H1 (cell line): ENCODE measurements around the gene APP. TPM values are rescaled to one million over a fixed set of nuclear protein-coding genes. Genes with fewer than 3 reads are reported as not detected.

ENCODE experiments used
- CTCF ChIA-PET: fragments of 300-600 bp; sonication (Branson Sonifier 250); formaldehyde crosslinking; loops from one replicate; lab custom pipeline; 2021; ENCODE audit not compliant: partially characterized antibody; lab: Charles Lee
- POLR2A ChIA-PET: fragments of 300-600 bp; sonication (Branson Sonifier 250); formaldehyde crosslinking; loops from one replicate; lab custom pipeline; 2021; ENCODE audit warnings: inconsistent platforms; ENCODE audit not compliant: partially characterized antibody; lab: Charles Lee
- DNase-seq, 2 experiments: peaks; one replicate each; pipeline versions ENCODE4 v3.0.0 to v3.0.0-alpha.2; 2010 to 2022; ENCODE audit warnings: low spot score in 2 of 2, low read depth in 1 of 2, mixed read lengths in 1 of 2
- FAIRE-seq: peaks from 2 replicates; lab custom pipeline; 2011; peaks lifted over from hg19 to GRCh38; lab: Jason Lieb, UNC
- H2AFZ ChIP-seq: 2 replicates; pipeline ENCODE4 v1.8.1; 2012; ENCODE audit warnings: low read length, inconsistent platforms
- H2AK5ac ChIP-seq: 2 replicates; pipeline ENCODE4 v1.6.1; 2013; ENCODE audit warnings: low read depth, low read length
- H2BK120ac ChIP-seq: replicated peaks from 2 replicates; pipeline ENCODE3; 2013; ENCODE audit warnings: low read depth, low read length, inconsistent platforms
- H2BK12ac ChIP-seq: 2 replicates; pipeline ENCODE4 v1.6.1; 2013; ENCODE audit warnings: low read depth, low read length
- H2BK15ac ChIP-seq: 2 replicates; pipeline ENCODE4 v1.6.1; 2013; ENCODE audit warnings: low read length
- H2BK20ac ChIP-seq: 2 replicates; pipeline ENCODE4 v1.6.1; 2013; ENCODE audit warnings: low read length
- H2BK5ac ChIP-seq: 2 replicates; pipeline ENCODE4 v1.6.1; 2013; ENCODE audit warnings: low read depth, low read length
- H3K14ac ChIP-seq: 2 replicates; pipeline ENCODE4 v1.6.1; 2013; ENCODE audit warnings: inconsistent platforms; ENCODE audit not compliant: insufficient read length
- H3K18ac ChIP-seq: 2 replicates; pipeline ENCODE4 v1.6.1; 2013; ENCODE audit warnings: low read length; ENCODE audit errors: extremely low read depth
- H3K23ac ChIP-seq: 2 replicates; pipeline ENCODE4 v1.6.1; 2013; ENCODE audit warnings: inconsistent platforms; ENCODE audit not compliant: insufficient read length
- H3K23me2 ChIP-seq: 2 replicates; pipeline ENCODE4 v1.6.1; 2013; ENCODE audit warnings: low read depth, low read length
- H3K27ac ChIP-seq: 2 replicates; pipeline ENCODE4 v1.6.1; 2011; ENCODE audit warnings: low read depth, low read length, inconsistent platforms
- H3K27me3 ChIP-seq, 4 experiments: replicated peaks in 1 of 4; 1 replicate in 1 of 4; 2 replicates in 3 of 4; pipeline versions ENCODE4 v1.6.1 to v1.8.1; 2011 to 2013; ENCODE audit warnings: low read length in 3 of 4, mild to moderate bottlenecking in 3 of 4, inconsistent platforms in 2 of 4, mixed read lengths in 2 of 4, moderate library complexity in 1 of 4; ENCODE audit not compliant: control insufficient read depth in 3 of 4, insufficient read depth in 3 of 4; ENCODE audit errors: extremely low read depth in 1 of 4
- H3K36me3 ChIP-seq, 4 experiments: 2 replicates each; pipeline versions ENCODE4 v1.6.1 to v1.8.1; 2011 to 2013; ENCODE audit warnings: mild to moderate bottlenecking in 4 of 4, low read length in 3 of 4, moderate library complexity in 2 of 4, control low read depth in 1 of 4, inconsistent platforms in 1 of 4; ENCODE audit not compliant: insufficient read depth in 4 of 4, control insufficient read depth in 2 of 4
- H3K4ac ChIP-seq: replicated peaks from 2 replicates; pipeline ENCODE3; 2013; ENCODE audit warnings: low read length, low read depth, mixed read lengths, inconsistent platforms; ENCODE audit not compliant: insufficient read length
- H3K4me1 ChIP-seq, 4 experiments: replicated peaks in 1 of 4; 1 replicate in 1 of 4; 2 replicates in 3 of 4; pipeline versions ENCODE4 v1.6.1 to v1.8.1; 2011 to 2013; ENCODE audit warnings: low read length in 3 of 4, inconsistent platforms in 2 of 4, mixed read lengths in 1 of 4; ENCODE audit not compliant: insufficient read depth in 4 of 4, control insufficient read depth in 3 of 4
- H3K4me2 ChIP-seq, 2 experiments: 2 replicates each; pipeline versions ENCODE4 v1.6.1 to v1.8.1; 2011 to 2013; ENCODE audit warnings: low read depth in 2 of 2, low read length in 2 of 2, control low read depth in 1 of 2, inconsistent platforms in 1 of 2, mild to moderate bottlenecking in 1 of 2; ENCODE audit not compliant: insufficient read depth in 1 of 2
- H3K4me3 ChIP-seq, 4 experiments: fragments of 200-600, 300-600 bp in 1 of 4; sonication (generic), shearing (Covaris generic), sonication (Bioruptor Twin) in 1 of 4; 2 replicates each; pipeline versions ENCODE4 v1.5.1 to v1.8.1; 2011 to 2016; ENCODE audit warnings: low read length in 4 of 4, low read depth in 3 of 4, control low read depth in 2 of 4, inconsistent platforms in 2 of 4, mild to moderate bottlenecking in 2 of 4, mixed read lengths in 1 of 4, moderate library complexity in 1 of 4; ENCODE audit not compliant: insufficient read depth in 2 of 4; ENCODE audit errors: extremely low read depth in 1 of 4
- H3K56ac ChIP-seq: replicated peaks from 2 replicates; pipeline ENCODE3; 2013; ENCODE audit warnings: low read depth, mild to moderate bottlenecking, mixed read lengths, low read length, inconsistent platforms; ENCODE audit not compliant: insufficient read length
- H3K79me1 ChIP-seq: 2 replicates; pipeline ENCODE4 v1.6.1; 2013; ENCODE audit warnings: low read depth, low read length, control low read depth
- H3K79me2 ChIP-seq, 2 experiments: 2 replicates each; pipeline versions ENCODE4 v1.6.1 to v1.8.1; 2012 to 2013; ENCODE audit warnings: low read length in 2 of 2, mild to moderate bottlenecking in 2 of 2, inconsistent platforms in 1 of 2; ENCODE audit not compliant: insufficient read depth in 2 of 2, control insufficient read depth in 1 of 2
- H3K9ac ChIP-seq, 4 experiments: replicated peaks in 1 of 4; 1 replicate in 1 of 4; 2 replicates in 3 of 4; pipeline versions ENCODE4 v1.6.1 to v1.8.1; 2011 to 2013; ENCODE audit warnings: low read depth in 3 of 4, low read length in 3 of 4, control low read depth in 2 of 4, mild to moderate bottlenecking in 2 of 4, moderate library complexity in 2 of 4, inconsistent platforms in 1 of 4; ENCODE audit errors: extremely low read depth in 1 of 4
- H3K9me3 ChIP-seq, 2 experiments: 2 replicates each; pipeline versions ENCODE4 v1.6.1 to v1.8.1; 2012 to 2013; ENCODE audit warnings: mild to moderate bottlenecking in 2 of 2, moderate library complexity in 2 of 2, control low read depth in 1 of 2, inconsistent platforms in 1 of 2, low read depth in 1 of 2, low read length in 1 of 2, mixed read lengths in 1 of 2; ENCODE audit not compliant: insufficient read depth in 2 of 2
- H4K20me1 ChIP-seq, 2 experiments: replicated peaks in 1 of 2; 2 replicates each; pipeline versions ENCODE3 to v1.8.1; 2011 to 2013; ENCODE audit warnings: inconsistent platforms in 2 of 2, low read length in 2 of 2, mild to moderate bottlenecking in 1 of 2; ENCODE audit not compliant: insufficient read depth in 2 of 2, control insufficient read depth in 1 of 2
- H4K5ac ChIP-seq: 2 replicates; pipeline ENCODE4 v1.6.1; 2013; ENCODE audit warnings: low read length, low read depth, mixed read lengths, inconsistent platforms; ENCODE audit not compliant: insufficient read length
- H4K8ac ChIP-seq: 2 replicates; pipeline ENCODE4 v1.8.0; 2013; ENCODE audit warnings: mild to moderate bottlenecking, moderate library complexity, low read length, inconsistent platforms; ENCODE audit not compliant: insufficient read depth; ENCODE audit errors: extremely low read depth
- H4K91ac ChIP-seq: replicated peaks from 2 replicates; pipeline ENCODE3; 2013; ENCODE audit warnings: low read length, mixed read lengths, inconsistent platforms; ENCODE audit not compliant: insufficient read length
- BRCA1 ChIP-seq: IDR thresholded peaks from 2 replicates; pipeline ENCODE4 v1.6.1; 2012; ENCODE audit warnings: low read depth, low read length, improper control_type of control experiment
- SRF ChIP-seq: IDR thresholded peaks from 2 replicates; pipeline ENCODE4 v1.6.1; 2011; ENCODE audit warnings: mild to moderate bottlenecking, low read depth, low read length, moderate library complexity
- TCF12 ChIP-seq: IDR thresholded peaks from 2 replicates; pipeline ENCODE4 v1.6.1; 2011; ENCODE audit warnings: low read depth, mild to moderate bottlenecking, low read length
- WGBS, 2 experiments: shearing (Covaris generic) in 1 of 2; methylation state at CpG; one replicate each; pipeline versions ENCODE4 v1.1.6 to v1.1.7; 2013 to 2015; ENCODE audit warnings: low lambda C conversion rate in 2 of 2, mixed read lengths in 2 of 2, inconsistent platforms in 1 of 2, low coverage in 1 of 2, missing lambda C conversion rate in 1 of 2; ENCODE audit not compliant: insufficient replicate concordance in 2 of 2, insufficient coverage in 1 of 2, insufficient read length in 1 of 2; ENCODE audit errors: extremely low coverage in 1 of 2, missing lambda C conversion rate in 1 of 2; 5-methylcytosine and 5-hydroxymethylcytosine counted together
- polyA plus RNA-seq, 7 experiments: library from polyadenylated mRNA; depleted of rRNA in 3 of 7; stranded (reverse) in 5 of 7; unstranded in 2 of 7; fragments of >200 nt in 5 of 7; fragments of 200-250 nt in 2 of 7; gene quantifications; 1 replicate in 5 of 7; 2 replicates in 1 of 7; 4 replicates in 1 of 7; pipeline versions ENCODE4 v1.2.1 to v1.2.3, GENCODE V29; 2011 to 2013; ENCODE audit warnings: missing spikeins in 2 of 7, mixed read lengths in 2 of 7
- total RNA-seq: library from RNA; stranded (reverse); fragmentation: NEBNext Ultra II Directional; extraction: Animal tissue kit (Norgen Biotek cat#: 25700); gene quantifications from 2 replicates; pipeline ENCODE4 v1.2.1, GENCODE V29; 2021
- TF ChIP-seq, protein P1 (sequence below): IDR thresholded peaks from 2 replicates; pipeline ENCODE4 v1.6.1; 2012; ENCODE audit warnings: low read length, inconsistent platforms

The APP gene
- total and polyA plus RNA-seq, 2 of the 8 experiments (the other 6 are each of a cell fraction or from before 2014, with no cell fraction given), result 375 to 551 TPM

DNA sequence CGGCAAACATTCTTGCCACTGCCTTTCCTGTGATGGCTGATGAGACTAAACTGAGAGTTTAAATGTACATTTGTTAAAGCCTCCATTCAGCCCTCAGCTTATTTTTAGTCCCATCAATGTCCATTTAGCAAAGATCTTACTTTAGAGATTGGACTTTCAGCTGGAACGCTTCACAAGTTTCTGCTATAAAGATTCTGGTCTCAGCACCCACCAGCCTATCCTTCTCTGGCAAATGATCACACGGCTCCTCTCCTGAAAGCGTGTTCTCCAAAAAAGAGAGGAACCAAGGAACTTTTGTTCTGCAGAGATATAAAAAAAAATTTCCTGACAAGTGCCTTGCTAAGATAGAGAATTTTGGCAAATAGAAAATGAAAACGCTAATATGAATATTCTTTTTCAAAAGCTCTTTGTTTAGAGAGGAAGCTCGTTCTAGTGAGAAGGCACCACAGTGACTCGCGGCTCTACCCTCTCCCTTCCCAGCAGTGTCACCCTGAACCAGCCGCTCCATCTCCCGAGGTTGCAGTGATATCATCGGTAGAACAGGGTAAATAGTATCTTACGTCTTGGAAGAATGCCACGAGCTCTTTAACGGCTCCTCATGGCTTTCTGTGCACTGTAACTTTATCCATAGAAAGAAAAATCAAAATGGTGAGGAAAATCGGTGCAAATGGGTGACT is 200.2 kb downstream of the APP start:
- Histone ChIP-seq H4K20me1 (no peaks in the 10 kb centered on the region), H2BK5ac (no peak overlapping the region), H3K56ac (no peak overlapping the region), H3K79me1 (no peaks in the 10 kb centered on the region; the same call in 1 of the 2 replicates), H3K18ac (no peak overlapping the region), H2BK120ac (no peak overlapping the region), H3K14ac (no peak overlapping the region), H3K27me3 (no peaks in the 10 kb centered on the region), H4K91ac (no peak overlapping the region), H2BK20ac (no peak overlapping the region), H3K4me3 (no peak overlapping the region), H3K9ac (no peak overlapping the region), H3K9me3 (no peaks in the 10 kb centered on the region), H3K36me3 (peaks cover 9 to 41% (median 29%) of the 10 kb centered on the region in 4 experiments), H3K79me2 (peaks cover 0 to 7% of the 10 kb centered on the region in 2 experiments; a peak in 1 of 4 replicates), H2BK12ac (no peak overlapping the region), H3K4ac (no peak overlapping the region), H3K4me1 (0 out of 7 replicates have a peak, but pooled peaks cover 0 to 3% (median 0%) of the 10 kb centered on the region in 4 experiments), H2AFZ (no peak overlapping the region), H3K4me2 (no peak overlapping the region), H4K8ac (no peak overlapping the region), H3K23me2 (no peaks in the 10 kb centered on the region), H3K23ac (no peak overlapping the region), H2AK5ac (no peak overlapping the region), H3K27ac (no peak overlapping the region), H2BK15ac (no peak overlapping the region), H4K5ac (no peak overlapping the region)
- FAIRE-seq, result no peak
- ChIA-PET CTCF (no interaction called here), POLR2A (no interaction called here)
- TF ChIP-seq TCF12, result no peak
- TF ChIP-seq SRF, result no peak
- TF ChIP-seq, protein P1, sequence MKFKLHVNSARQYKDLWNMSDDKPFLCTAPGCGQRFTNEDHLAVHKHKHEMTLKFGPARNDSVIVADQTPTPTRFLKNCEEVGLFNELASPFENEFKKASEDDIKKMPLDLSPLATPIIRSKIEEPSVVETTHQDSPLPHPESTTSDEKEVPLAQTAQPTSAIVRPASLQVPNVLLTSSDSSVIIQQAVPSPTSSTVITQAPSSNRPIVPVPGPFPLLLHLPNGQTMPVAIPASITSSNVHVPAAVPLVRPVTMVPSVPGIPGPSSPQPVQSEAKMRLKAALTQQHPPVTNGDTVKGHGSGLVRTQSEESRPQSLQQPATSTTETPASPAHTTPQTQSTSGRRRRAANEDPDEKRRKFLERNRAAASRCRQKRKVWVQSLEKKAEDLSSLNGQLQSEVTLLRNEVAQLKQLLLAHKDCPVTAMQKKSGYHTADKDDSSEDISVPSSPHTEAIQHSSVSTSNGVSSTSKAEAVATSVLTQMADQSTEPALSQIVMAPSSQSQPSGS, result no peak
- no peak for TF ChIP-seq BRCA1
- no peak for DNase-seq
- WGBS, 2 experiments, result 91% methylated on average over 15 of the region's 15 CpGs; no CpG with 5 or more reads in 1 of the 2 experiments
